CD4-positive, alpha-beta T cell treated with Interleukin-1 beta for 1 hour (primary cell): Measurements from ENCODE around the gene TBC1D1.

Source experiments
- DNase-seq, 2 donors: peaks; one replicate each; pipeline ENCODE4 v3.0.0-alpha.2; 2020 to 2022

TBC1D1 gene

GRCh38 chr4:37890801-37891259, at the start of gene TBC1D1:
TBC1D1 (plus strand) TSS chr4:37891084; CDS start chr4:37902096, 11,012 bp downstream.
- peak; percentile 53 to 55 for DNase-seq

GRCh38 chr4:37844204-37844603, 46.7 kb upstream of the TBC1D1 start:
- DNase-seq, result no peak

DNA sequence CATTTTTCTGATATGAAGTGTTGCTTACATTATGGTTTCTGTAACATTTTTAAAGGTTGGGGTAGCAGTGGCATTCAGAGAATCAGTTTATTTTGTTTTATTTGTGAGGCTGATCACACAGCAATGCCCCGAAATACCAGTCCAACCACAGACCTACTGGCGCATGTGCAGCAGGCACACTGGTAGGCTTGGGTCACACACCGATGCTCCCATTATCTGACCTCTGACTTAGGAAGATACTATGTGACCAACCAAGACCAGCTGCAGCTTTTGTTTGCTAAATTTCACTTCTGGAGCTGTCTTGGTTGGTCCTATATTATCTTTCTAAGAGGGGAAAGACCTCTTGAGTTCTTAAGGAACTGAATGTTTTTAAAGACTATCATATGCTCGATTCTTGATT, 45.7 kb upstream of the TBC1D1 start:
- no peak for DNase-seq

DNA sequence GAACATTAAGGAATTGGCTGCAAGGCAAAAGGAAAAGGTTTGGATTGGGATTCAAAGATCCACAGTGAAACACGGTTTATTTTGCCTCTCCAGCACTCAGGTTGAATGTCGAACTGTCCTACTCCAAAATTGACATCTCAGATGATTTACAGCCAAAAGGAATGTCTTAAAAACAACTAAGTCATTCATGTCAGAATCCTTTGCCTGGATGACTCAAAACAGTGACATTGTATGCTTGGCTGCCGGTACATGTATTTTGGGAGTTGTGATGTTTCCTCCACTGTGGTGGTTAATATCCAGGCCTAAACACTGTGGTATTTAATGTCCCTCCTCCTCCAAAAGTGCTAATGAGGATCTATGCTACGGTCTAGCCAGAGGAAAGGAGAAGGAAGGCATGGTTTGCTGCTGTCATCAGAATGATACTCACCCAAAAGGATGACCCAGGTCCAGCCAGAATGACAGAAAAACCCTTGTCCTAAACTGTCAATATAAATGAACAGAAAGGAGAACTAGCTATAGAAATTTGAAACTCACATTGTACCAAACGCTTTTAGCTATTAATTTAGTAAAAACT, 43.5 kb upstream of the TBC1D1 start:
- no peak for DNase-seq

- DNase-seq, result no peak
These were observed 38.5 kb upstream of the TBC1D1 start for GRCh38 chr4:37852376-37852775.

GRCh38 chr4:37858112-37858511, 32.8 kb upstream of the TBC1D1 start:
- no peak for DNase-seq

- no peak for DNase-seq
These were observed 32.0 kb upstream of the TBC1D1 start for GRCh38 chr4:37858872-37859271.

DNA sequence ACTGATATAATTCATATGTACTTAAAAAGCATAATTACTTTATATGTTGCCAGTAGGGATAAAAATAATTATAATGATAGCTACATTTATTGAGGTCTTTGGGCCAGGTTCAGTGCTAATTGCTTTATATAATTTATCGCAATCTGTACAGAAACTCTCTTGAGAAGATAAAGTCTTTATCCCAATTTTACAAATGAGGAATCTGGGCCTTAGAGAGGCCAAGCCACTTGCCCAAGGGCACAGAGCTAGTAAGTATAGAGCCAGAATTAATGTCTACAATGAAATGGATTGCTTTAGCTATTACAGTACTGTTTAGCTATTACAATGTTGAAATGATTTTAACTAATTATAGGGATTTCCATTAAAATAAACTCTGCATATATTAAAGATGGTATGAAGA, 30.6 kb upstream of the TBC1D1 start:
- no peak for DNase-seq

DNA sequence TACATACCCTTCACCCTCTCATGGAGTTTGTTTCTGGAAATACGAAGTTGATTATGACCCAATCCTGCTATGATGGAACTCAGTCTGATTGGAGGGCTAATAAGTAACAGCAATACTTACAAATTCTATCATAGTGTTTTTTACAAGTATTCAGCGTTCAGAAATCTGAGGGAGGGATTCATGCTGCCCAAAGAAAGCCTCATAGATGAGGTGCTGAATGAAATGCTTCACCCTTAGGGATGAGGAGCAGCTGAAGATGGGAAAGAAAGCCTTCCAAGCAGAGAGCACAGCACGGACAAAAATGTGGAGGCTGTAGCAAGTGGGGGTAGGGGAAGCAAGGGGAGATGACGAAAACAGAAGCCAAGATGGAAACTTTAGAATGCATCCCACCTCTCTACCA, 27.9 kb upstream of the TBC1D1 start:
- DNase-seq, result no peak

DNA sequence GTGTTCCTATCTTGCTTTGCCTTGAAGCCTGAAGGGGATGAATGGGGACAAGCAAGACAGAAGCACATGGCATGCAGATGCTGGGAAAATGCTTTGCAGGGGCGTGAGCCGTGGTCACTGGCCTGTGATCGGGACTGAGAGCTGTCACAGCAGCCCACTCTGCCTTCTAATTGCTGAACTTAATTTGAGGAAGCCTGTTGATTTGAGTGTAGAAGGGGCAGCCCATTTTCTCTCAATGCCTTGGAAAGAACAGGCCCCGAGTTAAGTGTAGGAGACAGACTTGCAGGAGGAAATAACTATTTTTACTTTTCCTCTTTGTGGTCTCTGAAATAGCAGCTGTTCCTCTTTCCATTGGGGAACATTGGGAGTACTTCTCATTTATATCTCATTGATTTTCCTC, 26.1 kb upstream of the TBC1D1 start:
- no peak for DNase-seq

DNA sequence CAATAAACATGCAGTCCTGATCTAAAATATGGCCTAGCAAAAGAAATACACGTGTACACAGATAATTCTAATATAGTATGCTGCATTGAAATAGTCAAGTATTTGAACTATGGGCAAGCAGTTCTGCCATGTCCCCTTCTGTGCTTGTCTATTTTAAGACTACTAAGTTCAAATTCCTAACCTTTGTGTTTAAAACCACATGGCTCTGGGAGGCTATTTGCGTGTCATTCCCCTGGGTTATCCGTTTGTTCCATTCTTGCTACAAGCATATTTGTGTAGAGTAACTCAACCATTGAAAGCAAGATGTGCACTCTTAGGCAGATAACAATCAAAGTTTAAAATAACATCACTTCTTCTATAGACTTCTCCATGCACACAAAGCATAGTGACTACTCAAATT, 25.4 kb upstream of the TBC1D1 start:
- no peak for DNase-seq

GRCh38 chr4:37867102-37867501, 23.8 kb upstream of the TBC1D1 start:
- no peak for DNase-seq

DNA sequence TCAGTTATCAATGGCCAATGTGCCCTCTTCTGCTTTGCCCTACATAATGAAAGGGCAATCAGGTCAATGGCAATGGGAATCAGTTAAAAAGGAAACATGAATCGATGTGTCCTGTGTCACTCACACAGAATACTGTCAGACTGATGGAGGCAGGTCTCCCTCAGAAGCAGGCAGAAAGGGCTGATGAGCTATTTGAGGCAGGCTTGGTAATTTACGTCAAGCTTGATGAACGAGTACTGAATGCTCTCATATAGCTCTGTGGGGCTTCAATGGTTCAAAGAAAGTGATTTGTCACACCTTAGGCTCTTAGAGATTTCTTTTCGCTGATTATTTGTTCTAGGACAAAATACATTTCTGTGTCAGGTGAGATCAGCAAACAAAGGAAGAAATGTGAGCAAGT, 22.6 kb upstream of the TBC1D1 start:
- no peak for DNase-seq

DNA sequence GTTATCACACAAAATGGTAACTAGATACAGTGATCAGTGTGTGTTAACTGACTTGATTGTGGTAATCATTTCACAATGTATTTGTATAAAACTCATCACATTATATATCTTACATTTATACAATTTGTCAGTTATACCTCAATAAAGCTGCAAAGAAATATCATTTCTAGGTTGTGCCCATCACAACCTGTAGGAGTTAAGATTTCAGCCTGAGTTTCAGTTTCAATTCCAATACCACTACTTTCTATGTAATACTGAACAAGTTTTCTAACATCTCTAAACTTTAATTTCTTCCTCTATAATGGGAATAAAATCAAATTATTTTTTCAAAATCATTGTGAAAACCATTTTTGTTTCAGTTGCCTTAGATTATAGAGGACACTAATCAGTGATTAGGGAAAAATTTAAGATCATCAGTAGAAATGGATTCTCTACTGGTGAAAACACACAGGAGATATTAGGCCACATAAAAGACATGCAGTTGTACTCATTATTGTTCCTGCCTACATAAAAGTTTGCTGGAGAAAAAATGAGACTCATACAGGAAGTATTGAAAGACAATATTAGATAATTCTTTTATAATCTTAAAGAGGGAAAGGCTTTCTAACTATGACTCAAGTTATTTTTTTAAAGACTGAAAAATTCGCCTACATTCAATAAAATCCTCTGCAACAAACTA, 18.4 kb upstream of the TBC1D1 start:
- DNase-seq, result no peak

- DNase-seq, result no peak
These were observed 17.5 kb upstream of the TBC1D1 start for GRCh38 chr4:37873386-37873785.

GRCh38 chr4:37876156-37876555, 14.7 kb upstream of the TBC1D1 start:
- DNase-seq, result no peak

- DNase-seq, result no peak
These were observed 11.5 kb upstream of the TBC1D1 start for GRCh38 chr4:37879365-37879764.

GRCh38 chr4:37881811-37882210, 9.1 kb upstream of the TBC1D1 start:
- DNase-seq, result no peak

DNA sequence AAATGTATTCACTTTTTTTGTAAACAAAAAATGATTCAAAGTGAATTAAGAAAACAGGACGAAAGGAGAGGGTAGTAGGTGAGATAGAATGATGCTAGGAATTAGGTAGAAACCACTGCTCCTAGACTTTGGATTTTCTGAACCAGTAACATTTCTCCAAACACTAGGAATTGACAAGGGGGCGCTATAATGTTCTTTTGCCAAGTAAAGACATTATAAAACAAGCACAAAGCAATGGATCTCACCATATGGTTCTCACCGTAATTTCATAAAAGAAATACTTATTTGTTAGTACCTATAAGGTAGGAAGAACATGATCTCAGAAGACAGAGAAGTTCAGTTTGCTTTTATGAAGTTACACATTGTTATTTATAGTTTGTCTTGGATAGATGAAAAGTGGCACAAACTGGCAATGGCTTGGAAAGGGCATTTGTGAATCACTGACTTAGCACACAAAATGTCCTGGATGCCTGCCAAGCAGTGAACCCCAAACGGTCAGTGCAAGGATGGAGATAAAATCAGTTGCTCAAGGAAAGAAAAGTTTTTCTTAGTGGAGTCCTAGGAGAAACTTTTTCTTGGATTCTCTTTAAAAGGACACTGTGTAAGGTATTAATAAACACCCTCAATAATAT, 8.1 kb upstream of the TBC1D1 start:
- DNase-seq, result no peak

DNA sequence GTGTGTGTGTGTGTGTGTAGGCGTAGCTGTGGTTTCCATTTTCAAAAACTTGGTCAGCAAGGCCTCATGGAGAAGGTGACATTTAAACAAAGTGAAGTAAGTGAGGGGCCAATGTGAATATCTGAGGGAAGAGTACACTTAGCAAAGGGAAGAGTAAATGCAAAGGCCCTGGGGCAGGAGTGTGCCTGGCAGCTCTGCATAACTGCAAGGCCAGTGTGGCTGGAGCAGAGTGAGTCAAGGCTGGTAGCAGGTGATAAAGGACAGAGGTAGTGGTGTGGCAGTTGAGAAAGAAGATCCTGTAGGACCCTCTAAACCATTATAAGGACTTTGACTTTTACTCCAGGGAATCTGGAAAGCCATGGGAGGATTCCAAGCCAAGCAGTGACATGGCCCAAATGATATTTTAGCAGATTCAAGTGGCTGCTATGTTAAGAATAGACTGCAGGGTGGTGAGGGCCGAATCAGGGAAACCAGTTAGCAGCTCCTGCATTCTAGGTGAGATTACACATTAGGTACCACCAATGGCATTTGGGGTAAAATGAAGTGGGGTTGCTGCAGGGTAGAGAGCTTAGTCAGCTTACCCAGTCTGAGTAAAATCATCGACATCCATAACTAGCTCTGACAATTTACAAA, 5.9 kb upstream of the TBC1D1 start:
- no peak for DNase-seq

DNA sequence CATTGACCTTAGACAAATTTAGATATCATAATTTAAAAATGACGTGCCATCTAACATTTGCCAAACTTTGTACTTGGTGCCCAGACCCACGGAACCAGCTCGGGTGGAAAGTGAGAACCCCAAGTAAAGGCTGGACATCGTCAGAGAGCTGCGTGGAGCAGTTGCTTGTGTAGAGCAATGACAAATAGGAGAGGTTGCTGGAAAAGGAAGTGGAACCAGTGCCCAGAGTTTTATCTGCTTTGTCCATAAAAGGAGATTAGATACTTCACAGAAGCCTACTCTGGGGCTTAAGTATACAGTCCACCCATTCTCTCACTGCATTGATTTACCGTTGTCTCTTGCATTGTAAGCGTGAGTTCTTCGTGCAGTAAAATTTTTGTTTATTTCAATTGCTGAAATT, 5.4 kb upstream of the TBC1D1 start:
- DNase-seq, result no peak

- DNase-seq, result peak; percentile 27 to 58
These were observed 759 bp upstream of the TBC1D1 start for GRCh38 chr4:37889849-37890800.
